Measurements from ENCODE around the gene PITPNB.

Gene PITPNB

DNA sequence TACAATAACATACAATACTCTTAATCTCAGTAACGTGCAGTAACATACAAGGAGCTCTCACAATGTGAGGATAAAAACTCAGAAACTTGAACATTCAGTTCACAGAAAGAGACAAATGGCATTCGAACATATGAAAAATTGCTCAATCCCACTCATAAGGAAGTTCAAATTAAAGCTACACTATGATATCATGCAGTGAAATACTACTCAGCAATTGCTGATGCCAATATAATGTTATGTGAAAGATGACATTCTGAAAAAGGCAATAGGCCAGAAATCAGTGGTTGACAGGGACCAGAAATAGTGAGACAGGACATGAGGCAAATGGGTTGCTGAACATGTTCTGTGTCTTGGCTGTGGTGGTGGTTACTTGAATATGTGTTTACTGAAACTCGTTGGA lies 33.7 kb upstream of the PITPNB start:
- TF ChIP-seq, protein P1, sequence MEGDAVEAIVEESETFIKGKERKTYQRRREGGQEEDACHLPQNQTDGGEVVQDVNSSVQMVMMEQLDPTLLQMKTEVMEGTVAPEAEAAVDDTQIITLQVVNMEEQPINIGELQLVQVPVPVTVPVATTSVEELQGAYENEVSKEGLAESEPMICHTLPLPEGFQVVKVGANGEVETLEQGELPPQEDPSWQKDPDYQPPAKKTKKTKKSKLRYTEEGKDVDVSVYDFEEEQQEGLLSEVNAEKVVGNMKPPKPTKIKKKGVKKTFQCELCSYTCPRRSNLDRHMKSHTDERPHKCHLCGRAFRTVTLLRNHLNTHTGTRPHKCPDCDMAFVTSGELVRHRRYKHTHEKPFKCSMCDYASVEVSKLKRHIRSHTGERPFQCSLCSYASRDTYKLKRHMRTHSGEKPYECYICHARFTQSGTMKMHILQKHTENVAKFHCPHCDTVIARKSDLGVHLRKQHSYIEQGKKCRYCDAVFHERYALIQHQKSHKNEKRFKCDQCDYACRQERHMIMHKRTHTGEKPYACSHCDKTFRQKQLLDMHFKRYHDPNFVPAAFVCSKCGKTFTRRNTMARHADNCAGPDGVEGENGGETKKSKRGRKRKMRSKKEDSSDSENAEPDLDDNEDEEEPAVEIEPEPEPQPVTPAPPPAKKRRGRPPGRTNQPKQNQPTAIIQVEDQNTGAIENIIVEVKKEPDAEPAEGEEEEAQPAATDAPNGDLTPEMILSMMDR (IDR thresholded peaks at IDR 0.05; ENCODE audit: low read length), result no peak
- TF ChIP-seq EZH2 (IDR thresholded peaks at IDR 0.05; ENCODE audit: borderline replicate concordance, low read length), result no peak
- Histone ChIP-seq H3K36me3 (ENCODE audit: insufficient read depth, low read length) (no peaks in the 10 kb centered on the region), H3K9ac (ENCODE audit: low read length) (no peak overlapping the region), H3K4me3 (ENCODE audit: low read depth, low read length, poor library complexity, severe bottlenecking) (no peak overlapping the region), H3K79me2 (ENCODE audit: insufficient read depth, low read length) (no peaks in the 10 kb centered on the region), H3K9me2 (ENCODE audit: low read depth, low read length) (no peaks in the 10 kb centered on the region), H3K27ac (ENCODE audit: low read depth, low read length, poor library complexity, severe bottlenecking) (no peak overlapping the region), H3K9me3 (ENCODE audit: low read length) (no peaks in the 10 kb centered on the region), H3K4me1 (ENCODE audit: insufficient read depth, low read length, severe bottlenecking) (no peaks in the 10 kb centered on the region), H4K20me1 (ENCODE audit: insufficient read depth, low read length) (no peaks in the 10 kb centered on the region), H2AFZ (ENCODE audit: low read length) (no peak overlapping the region), H3F3A (ENCODE audit: insufficient read depth, low read length) (no peaks in the 10 kb centered on the region), H3K4me2 (ENCODE audit: low read length) (no peak overlapping the region), H3K27me3 (ENCODE audit: insufficient read depth, low read length) (no peaks in the 10 kb centered on the region)

DNA sequence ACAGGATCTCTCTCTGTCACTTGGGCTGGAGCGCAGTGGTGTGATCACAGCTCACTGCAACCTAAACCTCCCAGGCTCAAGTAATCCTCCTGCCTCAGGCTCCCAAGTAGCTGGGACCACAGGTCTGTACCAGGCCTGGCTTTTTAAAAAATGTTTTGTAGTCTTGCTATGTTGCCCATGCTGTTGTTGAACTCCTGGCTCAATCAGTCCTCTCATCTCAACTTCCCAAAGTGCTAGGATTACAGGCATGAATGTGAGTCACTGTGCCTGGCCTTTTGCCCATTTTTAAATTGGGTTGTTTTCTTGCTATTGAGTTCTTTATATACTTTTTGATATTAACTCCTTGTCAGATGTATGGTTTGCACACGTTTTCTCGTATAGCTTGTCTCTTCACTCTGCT lies 33.0 kb upstream of the PITPNB start:
- Histone ChIP-seq H2AFZ (ENCODE audit: low read length) (no peak overlapping the region), H3K27me3 (ENCODE audit: insufficient read depth, low read length) (no peaks in the 10 kb centered on the region), H3K36me3 (ENCODE audit: insufficient read depth, low read length) (no peaks in the 10 kb centered on the region), H4K20me1 (ENCODE audit: insufficient read depth, low read length) (no peaks in the 10 kb centered on the region), H3K4me1 (ENCODE audit: insufficient read depth, low read length, severe bottlenecking) (no peaks in the 10 kb centered on the region), H3K4me3 (ENCODE audit: low read depth, low read length, poor library complexity, severe bottlenecking) (no peak overlapping the region), H3K9me2 (ENCODE audit: low read depth, low read length) (no peaks in the 10 kb centered on the region), H3K4me2 (ENCODE audit: low read length) (no peak overlapping the region), H3K9ac (ENCODE audit: low read length) (no peak overlapping the region), H3K9me3 (ENCODE audit: low read length) (no peaks in the 10 kb centered on the region), H3F3A (ENCODE audit: insufficient read depth, low read length) (no peaks in the 10 kb centered on the region), H3K27ac (ENCODE audit: low read depth, low read length, poor library complexity, severe bottlenecking) (no peak overlapping the region), H3K79me2 (ENCODE audit: insufficient read depth, low read length) (no peaks in the 10 kb centered on the region)
- TF ChIP-seq EZH2 (IDR thresholded peaks at IDR 0.05; ENCODE audit: borderline replicate concordance, low read length), result no peak
- TF ChIP-seq, protein P1 (IDR thresholded peaks at IDR 0.05; ENCODE audit: low read length), result no peak

DNA sequence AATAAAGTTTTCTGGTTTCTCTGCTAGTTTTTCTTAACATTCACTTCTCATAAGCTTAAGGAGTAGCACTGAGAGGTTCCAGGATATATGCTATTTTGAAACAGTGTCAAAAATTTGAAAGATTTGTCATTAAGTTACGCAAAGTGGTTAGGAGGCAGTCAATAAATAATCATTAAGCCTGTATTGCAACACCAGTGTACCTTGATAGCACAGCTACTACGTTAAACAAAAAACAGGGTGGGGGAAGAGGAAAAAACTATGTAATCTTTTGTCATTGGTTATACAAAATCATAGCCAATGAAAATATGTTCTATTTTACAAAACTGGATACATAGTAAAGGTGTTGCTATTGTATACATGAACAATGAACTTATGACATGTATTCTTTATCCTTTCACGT lies 30.4 kb upstream of the PITPNB start:
- no peaks in the 10 kb centered on the region for H3K79me2 ChIP-seq (ENCODE audit: insufficient read depth, low read length)
- H2AFZ ChIP-seq (ENCODE audit: low read length), result no peak overlapping the region
- no peaks in the 10 kb centered on the region for H3K4me1 ChIP-seq (ENCODE audit: insufficient read depth, low read length, severe bottlenecking)
- H3K27me3 ChIP-seq (ENCODE audit: insufficient read depth, low read length), result no peaks in the 10 kb centered on the region
- no peak overlapping the region for H3K9ac ChIP-seq (ENCODE audit: low read length)
- no peaks in the 10 kb centered on the region for H3K9me2 ChIP-seq (ENCODE audit: low read depth, low read length)
- H3K9me3 ChIP-seq (ENCODE audit: low read length), result no peaks in the 10 kb centered on the region
- no peak overlapping the region for H3K4me2 ChIP-seq (ENCODE audit: low read length)
- TF ChIP-seq, protein P1 (IDR thresholded peaks at IDR 0.05; ENCODE audit: low read length), result no peak
- TF ChIP-seq EZH2 (IDR thresholded peaks at IDR 0.05; ENCODE audit: borderline replicate concordance, low read length), result no peak
- H4K20me1 ChIP-seq (ENCODE audit: insufficient read depth, low read length), result no peaks in the 10 kb centered on the region
- H3K27ac ChIP-seq (ENCODE audit: low read depth, low read length, poor library complexity, severe bottlenecking), result no peak overlapping the region
- no peak overlapping the region for H3K4me3 ChIP-seq (ENCODE audit: low read depth, low read length, poor library complexity, severe bottlenecking)
- H3K36me3 ChIP-seq (ENCODE audit: insufficient read depth, low read length), result no peaks in the 10 kb centered on the region
- no peaks in the 10 kb centered on the region for H3F3A ChIP-seq (ENCODE audit: insufficient read depth, low read length)
